NT2/D1 (cell line): Measurements from ENCODE around the gene CGNL1.
A peak's percentile ranks its signal among the peaks of the same experiment; 100 is the strongest.

Experiments
- DNase-seq: peaks from one replicate; pipeline ENCODE4 v3.0.0-alpha.2; 2011; ENCODE audit warnings: low read depth, low spot score
- H3K27me3 ChIP-seq: 2 replicates; pipeline ENCODE4 v1.6.0; 2011; ENCODE audit warnings: mild to moderate bottlenecking; ENCODE audit not compliant: insufficient read length, insufficient read depth
- H3K36me3 ChIP-seq: 2 replicates; pipeline ENCODE4 v1.6.1; 2011; ENCODE audit warnings: mild to moderate bottlenecking, low read length, mixed read lengths; ENCODE audit not compliant: insufficient read depth, insufficient read length
- H3K4me1 ChIP-seq: 2 replicates; pipeline ENCODE4 v1.5.1; 2011; ENCODE audit not compliant: insufficient read depth, insufficient read length
- H3K4me3 ChIP-seq: 2 replicates; pipeline ENCODE4 v1.5.1; 2011; ENCODE audit warnings: low read depth; ENCODE audit not compliant: insufficient read length
- H3K9ac ChIP-seq: 2 replicates; pipeline ENCODE4 v1.6.0; 2011; ENCODE audit warnings: low read depth; ENCODE audit not compliant: insufficient read length
- H3K9me3 ChIP-seq: 2 replicates; pipeline ENCODE4 v1.5.1; 2011; ENCODE audit warnings: mild to moderate bottlenecking, low read length; ENCODE audit not compliant: insufficient read depth
- SUZ12 ChIP-seq: IDR thresholded peaks from 2 replicates; pipeline ENCODE4 v1.6.1; 2011; ENCODE audit not compliant: insufficient read length, insufficient read depth; ENCODE audit errors: extremely low read depth
- YY1 ChIP-seq: IDR thresholded peaks from 2 replicates; pipeline ENCODE4 v1.6.1; 2011; ENCODE audit not compliant: insufficient read length, insufficient read depth
- ZNF274 ChIP-seq: IDR thresholded peaks from 2 replicates; pipeline ENCODE4 v1.6.1; 2011; ENCODE audit warnings: mild to moderate bottlenecking, low read depth, low read length

Gene CGNL1

GRCh38 chr15:57340682-57341259 lies 35.5 kb upstream of the CGNL1 start:
- TF ChIP-seq SUZ12 (no peak), ZNF274 (no peak), YY1 (no peak)
- Histone ChIP-seq H3K9me3 (no peaks in the 10 kb centered on the region), H3K27me3 (no peaks in the 10 kb centered on the region), H3K9ac (no peak overlapping the region), H3K4me3 (no peak overlapping the region), H3K4me1 (no peaks in the 10 kb centered on the region), H3K36me3 (no peaks in the 10 kb centered on the region)
- peak; percentile 71 for DNase-seq

GRCh38 chr15:57343048-57343447 lies 33.3 kb upstream of the CGNL1 start:
- Histone ChIP-seq H3K9ac (no peak overlapping the region), H3K4me1 (no peaks in the 10 kb centered on the region), H3K27me3 (no peaks in the 10 kb centered on the region), H3K36me3 (no peaks in the 10 kb centered on the region), H3K4me3 (no peak overlapping the region), H3K9me3 (peaks cover 6% of the 10 kb centered on the region; the same call in 1 of the 2 replicates)
- TF ChIP-seq YY1 (no peak), ZNF274 (no peak), SUZ12 (no peak)
- DNase-seq: no peak

GRCh38 chr15:57343498-57343897 lies 32.8 kb upstream of the CGNL1 start:
- Histone ChIP-seq H3K9me3 (peaks cover 8% of the 10 kb centered on the region; the same call in 1 of the 2 replicates), H3K4me3 (no peak overlapping the region), H3K9ac (no peak overlapping the region), H3K27me3 (no peaks in the 10 kb centered on the region), H3K36me3 (no peaks in the 10 kb centered on the region), H3K4me1 (no peaks in the 10 kb centered on the region)
- DNase-seq: no peak
- TF ChIP-seq YY1: no peak
- TF ChIP-seq ZNF274: no peak

- Histone ChIP-seq H3K27me3 (no peaks in the 10 kb centered on the region), H3K36me3 (no peaks in the 10 kb centered on the region), H3K4me1 (no peaks in the 10 kb centered on the region), H3K9me3 (peaks cover 8% of the 10 kb centered on the region; the same call in 1 of the 2 replicates), H3K9ac (no peak overlapping the region), H3K4me3 (no peak overlapping the region)
- DNase-seq: no peak
- TF ChIP-seq SUZ12 (no peak), ZNF274 (no peak), YY1 (no peak)
These were observed 32.0 kb upstream of the CGNL1 start for GRCh38 chr15:57344282-57344681.

GRCh38 chr15:57345584-57345983 lies 30.7 kb upstream of the CGNL1 start:
- Histone ChIP-seq H3K36me3 (no peaks in the 10 kb centered on the region), H3K9ac (no peak overlapping the region), H3K4me3 (no peak overlapping the region), H3K27me3 (no peaks in the 10 kb centered on the region), H3K9me3 (peaks cover 8% of the 10 kb centered on the region; the same call in 1 of the 2 replicates), H3K4me1 (no peaks in the 10 kb centered on the region)
- no peak for TF ChIP-seq YY1
- TF ChIP-seq SUZ12: no peak
- TF ChIP-seq ZNF274: no peak
- no peak for DNase-seq

- TF ChIP-seq SUZ12: no peak
- no peak for TF ChIP-seq YY1
- no peak for TF ChIP-seq ZNF274
- DNase-seq: no peak
These were observed 28.2 kb upstream of the CGNL1 start for GRCh38 chr15:57348081-57348480.

GRCh38 chr15:57352535-57353316 lies 23.6 kb upstream of the CGNL1 start:
- no peak overlapping the region for H3K4me3 ChIP-seq
- TF ChIP-seq YY1 (no peak), ZNF274 (no peak), SUZ12 (no peak)
- no peak for DNase-seq
- H3K9ac ChIP-seq: no peak overlapping the region
- H3K36me3 ChIP-seq: no peaks in the 10 kb centered on the region
- peaks cover 5% of the 10 kb centered on the region; the same call in 1 of the 2 replicates for H3K9me3 ChIP-seq
- H3K4me1 ChIP-seq: peaks cover 5% of the 10 kb centered on the region
- H3K27me3 ChIP-seq: no peaks in the 10 kb centered on the region

More at GRCh38 chr15:57348081-57348480, 28.2 kb upstream of the CGNL1 start:
- Histone ChIP-seq H3K9ac (no peak overlapping the region), H3K27me3 (no peaks in the 10 kb centered on the region), H3K36me3 (no peaks in the 10 kb centered on the region), H3K4me3 (no peak overlapping the region), H3K4me1 (no peaks in the 10 kb centered on the region), H3K9me3 (peaks cover 8% of the 10 kb centered on the region; the same call in 1 of the 2 replicates)
